NCI-H128 (cell line): Measurements from ENCODE around the gene GNG7.
"Not testable (repeated sequence)": the region's sequence is repeated elsewhere in the genome, so short reads cannot be mapped to it uniquely, and the experiment has no call there.

ENCODE experiments used
- DNase-seq: peaks from one replicate; lab custom pipeline; 2025; ENCODE audit not compliant: unreplicated experiment; lab: John Stamatoyannopoulos, UW

GNG7 gene

GRCh38 chr19:2606774-2607173 lies 95.7 kb downstream of the GNG7 start:
- DNase-seq: not testable (repeated sequence)

GRCh38 chr19:2605889-2606288 lies 96.6 kb downstream of the GNG7 start:
- not testable (repeated sequence) for DNase-seq

- no peak for DNase-seq
Measured at GRCh38 chr19:2604747-2605329, 97.7 kb downstream of the GNG7 start.

DNA sequence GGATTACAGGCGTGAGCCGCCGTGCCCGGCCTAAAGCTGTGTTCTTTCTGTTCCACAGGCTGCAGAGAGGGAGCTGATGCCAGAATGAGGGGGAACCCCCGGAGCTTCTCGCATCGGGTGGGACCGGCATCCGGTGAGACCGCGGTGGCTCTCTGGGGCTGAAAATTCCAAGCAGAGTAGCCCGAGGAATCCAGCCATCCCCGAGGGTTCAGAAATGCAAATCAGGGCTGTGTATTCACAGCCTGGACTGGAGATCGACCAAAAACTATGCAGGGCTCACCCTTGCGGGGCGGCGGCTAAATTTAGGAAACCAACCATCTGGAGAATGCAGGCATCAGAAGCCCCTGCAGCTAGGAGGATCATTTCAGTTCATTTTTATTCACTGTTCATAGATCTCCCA lies 99.2 kb downstream of the GNG7 start:
- DNase-seq: no peak

DNA sequence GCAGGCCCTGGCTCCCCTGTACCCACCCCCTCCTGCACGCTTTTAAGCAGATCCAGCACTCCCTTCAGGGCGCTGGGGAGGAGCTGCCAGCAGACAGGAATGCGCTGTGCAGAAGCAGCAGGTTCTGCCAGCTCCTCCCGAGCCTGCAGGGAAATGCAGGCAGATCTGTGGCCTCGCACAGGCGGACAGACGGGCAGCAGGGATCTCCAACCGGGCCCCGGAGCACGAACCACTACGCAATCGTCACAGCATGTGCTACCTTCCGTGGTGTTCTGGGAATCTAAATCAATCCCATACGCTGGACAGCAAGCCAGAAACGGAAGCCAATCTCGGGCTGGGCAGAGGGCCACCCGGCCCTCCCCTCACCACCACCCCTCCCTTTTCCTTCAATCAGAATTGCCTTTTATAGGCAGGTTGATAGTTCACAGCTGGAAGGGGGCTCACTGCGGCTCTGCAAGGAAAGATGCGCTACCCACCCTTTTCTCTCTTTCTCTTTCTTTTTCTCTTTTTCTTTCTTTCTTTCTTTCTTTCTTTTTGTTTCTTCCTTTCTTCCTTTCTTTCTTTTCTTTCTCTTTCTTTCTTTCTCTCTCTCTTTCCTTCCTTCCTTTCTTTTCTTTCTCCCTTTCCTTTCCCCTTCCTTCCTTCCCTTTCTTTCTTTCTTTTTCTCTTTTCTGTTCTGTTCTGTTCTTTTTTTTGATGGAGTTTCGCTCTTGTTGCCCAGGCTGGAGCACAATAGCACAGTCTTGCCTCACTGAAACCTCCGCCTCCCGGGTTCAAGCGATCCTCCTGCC lies 99.9 kb downstream of the GNG7 start:
- DNase-seq: no peak

DNA sequence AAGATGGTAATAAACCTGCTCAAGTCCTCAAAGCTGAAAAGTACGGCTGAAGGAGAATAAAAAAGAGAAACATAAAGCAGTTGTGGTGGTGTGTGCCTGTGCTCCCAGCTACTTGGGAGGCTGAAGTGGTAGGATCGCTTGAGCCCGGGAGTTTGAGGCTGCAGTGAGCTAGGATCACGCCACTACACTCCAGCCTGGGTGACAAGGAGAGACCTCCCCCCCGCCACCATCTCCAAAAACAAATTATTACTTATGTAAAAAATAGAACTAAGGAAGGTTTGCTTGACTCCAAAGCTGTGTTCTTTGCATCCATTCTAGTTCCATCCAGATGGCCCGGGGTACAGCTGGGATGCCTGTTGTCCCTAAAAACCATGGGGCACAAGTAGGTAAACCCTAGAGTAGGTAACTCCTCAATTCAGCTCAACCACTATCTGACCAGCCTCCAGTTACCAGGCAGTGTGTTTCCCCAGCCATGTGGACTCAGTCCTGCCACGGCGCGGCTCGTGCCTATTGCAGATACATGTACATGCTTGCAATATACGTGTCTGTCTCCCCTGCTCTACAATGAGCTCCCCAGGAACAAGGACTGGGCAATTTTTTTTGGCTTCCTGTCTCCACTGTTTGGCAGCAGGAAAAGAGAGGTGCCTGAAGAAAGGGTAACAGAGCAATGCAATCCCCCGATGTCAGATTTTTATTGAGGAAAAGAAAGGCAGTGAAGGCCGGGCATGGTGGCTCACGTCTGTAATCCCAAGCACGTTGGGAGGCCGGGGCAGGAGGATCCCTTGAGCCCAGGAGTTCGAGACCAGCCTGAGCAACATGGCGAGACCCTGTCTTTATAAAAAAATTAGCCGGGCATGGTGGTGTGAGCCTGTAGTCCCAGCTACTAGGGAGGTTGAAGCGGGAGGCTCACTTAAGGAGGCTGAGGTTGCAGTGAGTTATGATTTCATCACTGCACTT lies 101.3 kb downstream of the GNG7 start:
- no peak for DNase-seq

GRCh38 chr19:2594319-2594718 lies 108.2 kb downstream of the GNG7 start:
- DNase-seq: no peak

DNA sequence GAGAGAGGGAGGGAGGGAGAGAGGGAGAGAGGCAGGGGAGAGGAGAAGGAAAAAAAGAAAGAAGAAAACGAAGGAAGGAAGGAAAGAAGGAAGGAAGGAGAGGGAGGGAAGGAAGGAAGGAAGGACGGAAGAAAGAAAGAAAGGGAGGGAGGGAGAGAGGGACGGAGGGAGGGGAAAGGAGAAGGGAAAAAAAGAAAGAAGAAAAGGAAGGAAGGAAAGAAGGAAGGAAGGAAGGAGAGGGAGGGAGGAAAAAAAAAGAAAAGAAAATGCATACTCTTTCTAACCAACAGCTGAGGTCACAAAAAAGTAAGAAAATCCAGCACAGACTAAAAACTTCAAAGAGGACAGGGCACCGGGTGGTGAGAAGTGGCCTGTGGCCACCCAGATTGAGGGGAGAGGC lies 109.7 kb downstream of the GNG7 start:
- no peak for DNase-seq

DNA sequence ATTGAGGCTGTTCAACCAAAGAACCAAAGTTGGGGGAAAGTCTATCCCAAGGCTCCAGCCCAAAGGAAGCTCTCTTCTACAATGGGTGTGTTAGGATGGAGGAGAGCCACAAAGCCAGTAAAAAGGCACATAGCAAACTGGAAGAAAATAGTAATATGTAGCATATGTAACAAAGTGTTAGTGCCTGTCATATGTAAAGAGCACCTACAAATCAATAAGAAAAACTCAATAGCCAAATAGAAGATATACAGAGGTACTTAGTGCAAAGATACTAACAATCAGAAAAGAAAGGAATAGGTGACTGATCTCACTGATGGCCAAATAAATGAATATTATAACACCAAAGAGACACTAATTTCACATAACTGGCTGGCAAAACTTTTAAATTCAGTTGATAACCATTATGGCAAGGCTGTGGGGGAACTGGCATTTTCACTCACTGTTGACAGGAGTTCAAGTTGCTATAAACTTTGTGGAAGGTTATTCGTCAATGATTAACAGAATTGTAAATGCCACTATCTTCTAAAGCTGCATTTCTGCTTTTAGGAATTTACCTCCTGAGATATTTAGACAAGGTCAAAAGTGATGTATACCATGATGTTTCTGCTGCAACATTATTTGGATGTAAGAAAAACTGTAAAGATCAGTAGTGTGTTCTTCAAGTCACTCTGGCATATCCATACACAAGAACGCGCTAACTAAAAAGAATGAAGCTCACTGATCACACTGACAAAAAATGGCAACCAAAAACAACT lies 110.8 kb downstream of the GNG7 start:
- no peak for DNase-seq

DNA sequence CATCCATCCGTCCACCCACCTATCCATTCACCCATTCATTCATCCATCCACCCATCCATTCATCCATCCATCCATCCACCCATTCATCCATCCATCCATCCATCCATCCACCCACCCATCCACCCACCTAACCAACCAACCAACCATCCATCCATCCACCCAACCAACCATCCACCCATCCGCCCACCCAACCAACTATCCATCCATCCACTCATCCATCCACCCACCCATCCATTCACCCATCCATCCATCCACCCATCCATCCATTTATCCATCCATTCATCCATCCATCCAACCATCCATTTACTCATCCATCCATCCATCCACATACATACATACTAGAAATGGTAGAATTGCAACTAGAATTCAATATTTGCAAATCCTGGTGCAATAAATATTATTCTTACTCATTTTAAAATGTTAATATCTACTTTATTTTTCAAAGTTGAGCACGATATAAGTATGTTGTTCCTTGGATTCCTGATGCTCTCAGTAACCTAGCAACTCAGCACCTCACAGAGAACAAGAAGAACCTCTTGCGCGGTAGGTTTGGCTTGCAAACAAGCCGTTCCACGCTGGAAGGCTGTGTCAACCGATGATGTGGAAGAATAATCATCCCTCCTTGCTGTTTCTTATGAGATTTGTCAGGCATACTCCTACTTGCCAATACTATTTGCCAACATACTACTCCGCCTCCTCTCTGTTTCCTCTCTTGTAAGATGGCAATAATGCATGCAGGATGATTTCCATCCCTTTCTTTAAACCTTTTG lies 111.7 kb downstream of the GNG7 start:
- DNase-seq: no peak

DNA sequence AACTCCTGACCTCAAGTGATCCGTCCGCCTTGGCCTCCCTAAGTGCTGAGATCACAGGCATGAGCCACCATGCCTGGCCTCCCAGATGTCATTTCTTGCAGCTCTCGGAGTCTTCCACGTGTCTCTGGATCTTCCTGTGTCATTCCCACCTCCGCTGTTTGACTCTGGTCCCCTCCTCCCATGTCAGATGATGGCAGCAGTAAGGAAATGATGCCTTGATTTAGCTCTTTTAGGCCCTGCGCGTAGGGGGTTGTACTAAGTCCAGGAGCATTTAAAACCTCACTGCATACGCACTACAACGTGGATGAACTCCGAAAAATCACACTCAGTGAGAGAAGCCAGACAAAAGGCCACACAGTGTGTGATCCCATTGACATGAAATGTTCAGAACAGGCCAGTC lies 113.1 kb downstream of the GNG7 start:
- DNase-seq: no peak

GRCh38 chr19:2588081-2588777 lies 114.3 kb downstream of the GNG7 start:
- DNase-seq: no peak

DNA sequence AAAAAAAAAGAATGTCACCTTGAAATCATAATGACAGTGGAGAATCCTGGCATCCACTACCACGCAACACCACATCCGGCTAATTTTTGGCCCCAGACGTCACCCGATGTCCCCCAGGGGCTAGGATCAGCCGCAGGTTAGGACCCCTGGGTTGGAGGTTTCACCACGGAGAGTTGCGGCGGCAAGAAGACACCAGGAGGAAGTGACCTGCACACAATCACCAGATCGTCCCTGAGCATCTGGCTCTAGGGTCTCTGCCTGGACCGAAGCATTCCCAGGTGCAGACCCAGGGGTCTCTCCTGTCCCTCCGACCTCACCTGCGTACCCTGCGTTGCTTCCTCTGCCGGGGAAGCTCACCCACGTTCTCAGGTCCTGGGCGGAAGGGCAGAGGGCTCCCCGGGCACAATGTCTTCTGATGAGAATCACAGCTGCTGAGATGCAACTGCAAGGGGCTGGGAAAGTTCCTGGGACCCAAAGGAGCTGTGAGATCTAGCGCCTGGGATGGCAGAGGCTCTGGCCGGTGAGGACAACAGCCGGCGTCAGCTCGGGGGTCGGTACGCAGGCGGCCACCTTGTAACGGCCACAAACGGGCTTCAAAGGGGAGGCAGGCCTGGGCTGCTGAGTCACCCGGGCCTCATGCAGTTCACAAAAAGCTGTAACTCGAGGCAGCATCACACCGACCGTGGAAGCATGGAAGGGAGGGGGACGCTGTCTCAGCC lies 115.3 kb downstream of the GNG7 start:
- no peak for DNase-seq

GRCh38 chr19:2586196-2586595 lies 116.3 kb downstream of the GNG7 start:
- no peak for DNase-seq

DNA sequence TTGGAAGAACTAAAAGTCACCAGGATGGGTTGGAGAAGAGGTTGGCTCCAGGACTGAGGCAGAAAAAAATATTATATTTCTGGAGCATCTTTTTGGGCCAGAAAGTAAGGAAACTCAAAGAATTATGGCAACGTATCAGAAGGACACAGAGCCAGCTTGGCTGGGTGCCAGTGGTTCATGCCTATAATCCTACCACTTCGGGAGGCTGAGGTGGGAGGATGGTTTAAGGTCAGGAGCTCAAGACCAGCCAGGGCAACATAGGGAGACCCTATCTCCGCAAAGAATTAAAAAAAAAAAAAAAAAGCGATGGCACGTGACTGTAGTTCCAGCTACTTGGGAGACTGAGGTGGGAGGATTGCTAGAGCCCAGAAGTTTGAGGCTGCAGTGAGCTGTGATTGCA lies 118.5 kb downstream of the GNG7 start:
- DNase-seq: no peak

GRCh38 chr19:2582984-2583956 lies 119.2 kb downstream of the GNG7 start:
- no peak for DNase-seq

GRCh38 chr19:2580396-2580795 lies 122.1 kb downstream of the GNG7 start:
- DNase-seq: not testable (repeated sequence)
